Fibroblast of skin of right biceps (primary cell): Measurements from ENCODE around the gene LAMTOR4.
"Not testable (repeated sequence)": the region's sequence is repeated elsewhere in the genome, so short reads cannot be mapped to it uniquely, and the experiment has no call there.

ENCODE experiments used
- DNase-seq: peaks from one replicate; pipeline ENCODE4 v3.0.0-alpha.2; 2013

The LAMTOR4 gene

GRCh38 chr7:100124301-100125230 lies 24.2 kb upstream of the LAMTOR4 start:
- no peak for DNase-seq

- DNase-seq: no peak
These were observed 22.3 kb upstream of the LAMTOR4 start for GRCh38 chr7:100126239-100126930.

DNA sequence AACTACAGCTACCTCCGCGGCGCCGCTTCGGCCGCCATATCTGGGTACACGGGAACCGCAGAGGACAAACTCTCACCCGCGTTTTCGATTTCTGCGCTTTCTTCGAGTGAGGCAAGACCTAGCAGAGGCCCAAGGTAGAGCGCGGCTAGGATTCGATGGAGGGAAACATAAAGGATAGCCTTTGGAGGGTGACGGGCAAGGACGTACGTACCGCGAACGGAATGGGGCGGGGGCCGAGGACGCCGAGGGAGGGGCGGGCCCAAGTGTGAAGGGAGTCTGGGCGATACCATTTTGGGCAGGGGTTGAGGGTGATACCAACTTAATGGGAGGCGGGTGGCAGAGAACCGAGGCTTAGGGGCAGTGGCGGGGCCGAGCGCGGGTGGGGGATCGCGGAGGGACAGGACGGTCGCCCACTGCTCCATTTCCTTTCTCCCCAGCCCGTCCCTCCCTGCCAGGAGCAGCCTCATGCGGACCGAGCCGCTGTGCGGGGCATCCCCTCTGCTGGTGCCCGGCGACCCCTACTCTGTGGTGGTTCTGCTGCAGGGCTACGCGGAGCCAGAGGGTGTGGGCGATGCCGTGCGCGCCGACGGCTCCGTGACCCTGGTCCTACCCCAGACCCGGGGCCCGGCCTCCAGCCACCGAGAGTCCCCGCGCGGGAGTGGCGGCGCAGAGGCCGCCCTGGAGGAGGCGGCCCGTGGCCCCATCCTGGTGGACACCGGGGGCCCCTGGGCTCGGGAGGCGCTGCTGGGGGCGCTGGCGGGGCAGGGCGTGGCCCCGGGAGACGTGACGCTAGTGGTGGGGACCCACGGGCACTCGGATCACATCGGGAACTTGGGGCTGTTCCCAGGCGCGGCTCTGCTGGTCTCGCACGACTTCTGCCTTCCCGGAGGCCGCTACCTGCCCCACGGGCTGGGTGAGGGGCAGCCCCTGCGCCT lies 21.5 kb upstream of the LAMTOR4 start, which contains the start of gene MBLAC1:
TSS of gene MBLAC1 (plus strand) at position 37 of the 935 bp plus-strand sequence. CDS start at position 466, 429 bp downstream.
- DNase-seq: peak; percentile 94

GRCh38 chr7:100127866-100128636 lies 20.7 kb upstream of the LAMTOR4 start:
- DNase-seq: peak; percentile 28

GRCh38 chr7:100128637-100128963 lies 20.1 kb upstream of the LAMTOR4 start:
- DNase-seq: no peak

DNA sequence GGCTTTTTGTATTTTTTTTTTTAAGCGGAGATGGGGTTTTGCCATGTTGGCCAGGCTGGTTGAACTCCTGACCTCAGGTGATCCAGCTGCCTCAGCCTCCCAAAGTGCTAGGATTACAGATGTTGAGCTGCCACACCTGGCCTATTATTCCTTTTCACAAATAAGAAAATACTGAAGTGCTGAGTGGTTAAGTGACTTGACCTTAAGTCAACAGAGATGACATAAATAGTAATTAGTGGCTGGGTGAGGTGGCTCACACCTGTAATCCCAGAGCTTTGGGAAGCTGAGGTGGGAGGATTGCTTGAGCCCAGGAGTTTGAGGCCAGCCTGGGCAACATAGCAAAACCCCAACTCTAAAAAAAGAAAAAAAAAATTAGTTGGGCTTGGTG lies 18.5 kb upstream of the LAMTOR4 start:
- not testable (repeated sequence) for DNase-seq

GRCh38 chr7:100130608-100131453 lies 17.9 kb upstream of the LAMTOR4 start:
- peak; percentile 46 for DNase-seq

- DNase-seq: no peak
These were observed 16.6 kb upstream of the LAMTOR4 start for GRCh38 chr7:100132126-100132525.

GRCh38 chr7:100132697-100133151 lies 16.0 kb upstream of the LAMTOR4 start:
- DNase-seq: peak; percentile 53

- no peak for DNase-seq
These were observed 10.6 kb upstream of the LAMTOR4 start for GRCh38 chr7:100137851-100138760.

DNA sequence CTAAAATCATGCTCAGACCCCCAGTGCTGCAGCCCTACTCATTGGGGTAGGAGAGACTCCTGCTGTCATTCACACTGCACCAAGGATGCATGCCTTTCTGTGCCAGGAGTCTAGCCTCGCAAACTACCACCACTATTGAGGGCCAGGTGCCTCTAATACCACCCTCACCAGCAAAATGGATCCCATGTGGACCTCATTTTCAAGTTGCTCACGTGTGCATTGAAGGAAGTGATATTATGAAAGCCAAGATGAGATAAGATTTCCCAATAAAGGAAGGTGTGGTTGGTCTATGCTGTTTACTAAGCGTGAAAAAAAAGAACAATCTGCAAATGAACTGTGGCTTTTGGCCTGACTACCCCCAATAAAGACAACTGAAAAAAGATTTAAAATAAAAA lies 7.2 kb upstream of the LAMTOR4 start:
- DNase-seq: no peak

- DNase-seq: no peak
These were observed 6.3 kb upstream of the LAMTOR4 start for GRCh38 chr7:100142461-100142860.

DNA sequence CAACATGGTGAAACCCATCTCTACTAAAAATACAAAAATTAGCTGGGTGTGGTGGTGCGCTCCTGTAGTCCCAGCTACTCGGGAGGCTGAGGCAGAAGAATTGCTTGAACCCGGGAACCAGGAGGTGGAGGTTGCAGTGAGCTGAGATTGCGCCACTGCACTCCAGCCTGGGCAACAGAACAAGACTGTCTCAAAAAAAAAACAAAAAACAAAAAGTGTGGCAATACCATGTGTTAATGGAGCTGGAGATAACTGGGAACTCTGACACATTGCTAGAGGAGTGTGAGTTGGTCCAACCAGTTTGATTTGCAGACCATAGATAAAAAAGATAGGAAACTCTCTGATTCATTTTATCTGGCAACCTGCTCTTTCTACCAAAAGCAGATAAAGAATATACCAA lies 2.4 kb upstream of the LAMTOR4 start:
- not testable (repeated sequence) for DNase-seq

- DNase-seq: no peak
These were observed 1.4 kb upstream of the LAMTOR4 start for GRCh38 chr7:100147278-100147677.

GRCh38 chr7:100148225-100148558 lies 526 bp upstream of the LAMTOR4 start:
- no peak for DNase-seq

DNA sequence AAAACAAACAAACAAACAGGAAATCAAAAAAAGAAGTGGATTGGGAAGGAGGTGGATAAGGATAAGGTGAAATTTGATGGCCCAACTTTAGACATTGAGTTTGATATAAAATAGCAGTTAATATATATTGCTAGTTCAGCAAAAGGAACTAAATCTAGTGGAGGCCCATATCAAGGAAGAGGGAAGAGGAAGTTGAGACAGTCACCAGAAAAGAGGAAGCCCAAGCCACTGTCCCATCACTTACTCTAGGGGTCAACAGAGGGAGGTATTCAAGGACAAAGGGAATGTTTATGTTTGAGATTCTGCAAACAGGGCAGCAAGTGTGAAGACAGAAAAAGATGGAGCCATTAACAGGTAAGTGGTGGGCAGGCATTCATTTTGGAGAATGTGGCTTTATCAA lies 3.7 kb downstream of the LAMTOR4 start:
- no peak for DNase-seq

DNA sequence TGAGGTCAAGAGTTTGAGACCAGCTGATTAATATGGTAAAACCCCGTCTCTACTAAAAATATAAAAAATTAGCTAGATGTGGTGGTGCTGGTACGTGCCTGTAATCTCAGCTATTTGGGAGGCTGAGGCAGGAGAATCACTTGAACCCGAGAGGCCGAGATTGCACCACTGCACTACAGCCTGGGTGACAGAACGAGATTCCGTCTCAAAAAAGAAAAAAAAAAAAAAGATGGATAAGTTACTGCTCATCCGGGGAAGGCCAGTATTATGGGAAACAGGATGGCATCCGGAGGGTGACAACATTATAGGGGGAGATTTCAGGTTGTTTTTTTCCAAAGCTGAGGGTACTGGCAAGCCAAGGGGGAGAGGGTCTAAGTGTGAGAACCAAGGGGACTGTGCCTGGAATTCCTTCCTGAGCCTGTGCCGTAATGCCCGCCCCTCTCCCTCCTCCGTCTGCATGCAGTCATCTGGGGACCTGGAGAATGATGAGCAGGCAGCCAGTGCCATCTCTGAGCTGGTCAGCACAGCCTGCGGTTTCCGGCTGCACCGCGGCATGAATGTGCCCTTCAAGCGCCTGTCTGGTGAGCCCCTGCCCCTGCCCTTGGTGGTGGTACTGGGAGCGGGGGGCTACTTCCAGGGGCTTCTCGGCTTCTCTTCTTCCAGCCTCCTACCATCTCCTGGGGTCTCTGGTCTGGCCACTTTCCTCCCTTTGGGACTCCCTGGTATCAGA lies 4.4 kb downstream of the LAMTOR4 start:
- DNase-seq: no peak

- DNase-seq: no peak
These were observed 5.2 kb downstream of the LAMTOR4 start for GRCh38 chr7:100153708-100154535.
